Measurements from ENCODE around the gene CTDSP2.
"Not testable (repeated sequence)": the region's sequence is repeated elsewhere in the genome, so short reads cannot be mapped to it uniquely, and the experiment has no call there.

Gene CTDSP2

GRCh38 chr12:57851552-57851951 is 5.0 kb upstream of the CTDSP2 start:
- H3K36me3 ChIP-seq (replicated peaks), result no peaks in the 10 kb centered on the region
- H3K27ac ChIP-seq, result no peak overlapping the region
- H3K27me3 ChIP-seq (replicated peaks), result peaks cover 4% of the 10 kb centered on the region
- in situ Hi-C loops (cut with HindIII; ENCODE audit: low pct_ligation_motif_present, low sequenced_read_pairs), result no loop called here
- no peak for TF ChIP-seq CTCF (IDR thresholded peaks at IDR 0.05; ENCODE audit: low read depth, low read length, missing control alignments)
- H3K4me3 ChIP-seq (ENCODE audit: low read depth, low read length), result no peak overlapping the region
- DNase-seq, result no peak

DNA sequence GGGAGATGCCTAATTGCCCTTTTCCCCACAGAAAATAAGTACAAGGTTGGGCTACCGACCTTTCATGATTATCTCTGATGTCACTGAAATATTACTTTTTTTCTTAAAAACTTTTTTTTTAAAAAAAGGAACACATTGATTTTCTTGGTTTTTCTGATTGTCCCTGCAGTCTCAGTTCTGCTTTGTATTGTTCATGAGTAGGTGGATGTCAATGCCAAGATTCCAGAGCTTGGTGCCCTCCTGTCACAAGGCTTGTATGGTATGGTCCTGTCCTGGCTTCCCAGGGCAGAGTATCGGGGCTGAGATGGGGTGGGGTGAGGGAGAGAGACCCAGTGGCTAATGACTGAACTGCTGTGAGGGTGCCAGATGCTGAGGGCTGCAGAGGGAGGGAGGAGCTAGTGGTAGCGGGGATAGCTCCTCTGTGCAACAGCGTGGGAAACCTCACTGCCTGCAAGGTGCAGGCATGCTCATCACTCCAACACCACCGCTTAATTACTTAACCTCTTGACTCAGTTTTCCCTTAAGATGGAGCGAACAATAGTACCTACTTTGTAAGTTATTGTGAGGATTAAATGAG is 4.4 kb upstream of the CTDSP2 start:
- in situ Hi-C loops (cut with HindIII; ENCODE audit: low pct_ligation_motif_present, low sequenced_read_pairs), result no loop called here

DNA sequence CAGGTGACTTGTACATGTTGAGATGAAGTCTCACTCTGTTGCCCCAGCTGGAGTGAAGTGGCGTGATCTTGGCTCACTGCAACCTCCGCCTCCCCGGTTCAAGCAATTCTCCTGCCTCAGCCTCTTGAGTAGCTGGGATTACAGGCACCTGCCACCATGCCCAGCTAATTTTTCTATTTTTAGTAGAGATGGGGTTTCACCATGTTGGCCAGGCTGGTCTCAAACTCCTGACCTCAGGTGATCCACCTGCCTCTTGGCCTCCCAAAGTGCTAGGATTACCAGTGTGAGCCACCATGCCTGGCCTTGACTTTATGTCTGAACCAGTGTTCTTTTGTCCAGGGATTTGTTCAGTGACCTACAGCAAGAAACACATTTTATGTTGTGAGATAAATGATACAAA is 2.9 kb upstream of the CTDSP2 start:
- H3K4me3 ChIP-seq (ENCODE audit: low read depth, low read length); in situ Hi-C loops (cut with HindIII; ENCODE audit: low pct_ligation_motif_present, low sequenced_read_pairs); H3K36me3 ChIP-seq (replicated peaks); H3K27me3 ChIP-seq (replicated peaks); DNase-seq; H3K27ac ChIP-seq: not testable (repeated sequence)

More for the DNA sequence above, 4.4 kb upstream of the CTDSP2 start:
- peak; percentile 16 for TF ChIP-seq CTCF (IDR thresholded peaks at IDR 0.05; ENCODE audit: low read depth, low read length, missing control alignments)
- Histone ChIP-seq H3K36me3 (replicated peaks) (no peaks in the 10 kb centered on the region), H3K27me3 (replicated peaks) (peaks cover 4% of the 10 kb centered on the region), H3K27ac (no peak overlapping the region), H3K4me3 (ENCODE audit: low read depth, low read length) (no peak overlapping the region)
- DNase-seq, result no peak

- peaks cover 4% of the 10 kb centered on the region for H3K27me3 ChIP-seq (replicated peaks)
- no peak overlapping the region for H3K27ac ChIP-seq
- no peak for TF ChIP-seq CTCF (IDR thresholded peaks at IDR 0.05; ENCODE audit: low read depth, low read length, missing control alignments)
- in situ Hi-C loops (cut with HindIII; ENCODE audit: low pct_ligation_motif_present, low sequenced_read_pairs), result no loop called here
- no peak overlapping the region for H3K4me3 ChIP-seq (ENCODE audit: low read depth, low read length)
- H3K36me3 ChIP-seq (replicated peaks), result no peaks in the 10 kb centered on the region
- no peak for DNase-seq
Measured at GRCh38 chr12:57849035-57849434, 2.5 kb upstream of the CTDSP2 start.

GRCh38 chr12:57848208-57848607 is 1.7 kb upstream of the CTDSP2 start:
- no peak overlapping the region for H3K27ac ChIP-seq
- no peak overlapping the region for H3K4me3 ChIP-seq (ENCODE audit: low read depth, low read length)
- no peak for TF ChIP-seq CTCF (IDR thresholded peaks at IDR 0.05; ENCODE audit: low read depth, low read length, missing control alignments)
- DNase-seq, result no peak
- H3K27me3 ChIP-seq (replicated peaks), result peaks cover 4% of the 10 kb centered on the region
- H3K36me3 ChIP-seq (replicated peaks), result no peaks in the 10 kb centered on the region
- in situ Hi-C loops (cut with HindIII; ENCODE audit: low pct_ligation_motif_present, low sequenced_read_pairs), result no loop called here

DNA sequence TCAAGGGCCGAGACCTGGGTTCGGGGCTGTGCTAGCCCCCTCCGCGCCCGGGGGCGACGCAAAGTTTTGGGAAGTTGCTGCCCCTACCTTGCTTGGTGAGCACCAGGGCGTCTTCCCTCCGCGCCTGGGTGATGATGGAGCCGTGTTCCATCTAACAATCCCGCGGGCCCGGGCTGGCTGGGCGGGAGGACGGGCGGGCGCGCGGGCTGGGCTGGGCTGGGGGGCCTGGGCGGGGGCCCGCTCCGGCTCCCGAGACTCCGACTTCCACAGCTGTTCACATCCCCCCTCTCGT is 298 bp downstream of the CTDSP2 start:
- Histone ChIP-seq H3K27me3 (replicated peaks) (no peaks in the 10 kb centered on the region), H3K36me3 (replicated peaks) (no peaks in the 10 kb centered on the region), H3K4me3 (ENCODE audit: low read depth, low read length) (peak overlapping the region; percentile 98), H3K27ac (peak overlapping the region; percentile 95)
- in situ Hi-C loops (cut with HindIII; ENCODE audit: low pct_ligation_motif_present, low sequenced_read_pairs), result no loop called here
- no peak for TF ChIP-seq CTCF (IDR thresholded peaks at IDR 0.05; ENCODE audit: low read depth, low read length, missing control alignments)
- no peak for DNase-seq
